AG04450 (cell line): ENCODE measurements around the gene TTC17. TPM values are rescaled to one million over a fixed set of nuclear protein-coding genes. Genes with fewer than 3 reads are reported as not detected.

Source experiments
- CTCF ChIA-PET: fragments of 300-600, 350-600 bp; formaldehyde crosslinking; extraction: SDS; loops from one replicate; lab custom pipeline; 2022; ENCODE audit warnings: antibody characterized with exemption, inconsistent platforms; lab: Charles Lee
- POLR2A ChIA-PET: fragments of 350-600 bp; formaldehyde crosslinking; extraction: SDS; loops from one replicate; lab custom pipeline; 2021; ENCODE audit warnings: antibody characterized with exemption, inconsistent platforms; lab: Yijun Ruan, JAX
- DNase-seq: peaks from one replicate; pipeline ENCODE4 v3.0.0-alpha.2; 2011; ENCODE audit warnings: low read depth, low spot score
- H3K27ac ChIP-seq: one replicate; pipeline ENCODE4 v1.5.1; 2012; ENCODE audit warnings: low read depth, low read length, control low read depth
- H3K27me3 ChIP-seq: one replicate; pipeline ENCODE4 v1.6.0; 2012; ENCODE audit warnings: low read length; ENCODE audit not compliant: control insufficient read depth, insufficient read depth
- H3K4me3 ChIP-seq: 2 replicates; pipeline ENCODE4 v1.5.1; 2011; ENCODE audit warnings: mild to moderate bottlenecking, low read depth, low read length, control low read depth
- H3K9me3 ChIP-seq: 2 replicates; pipeline ENCODE4 v1.5.1; 2012; ENCODE audit warnings: low read length; ENCODE audit not compliant: control insufficient read depth, insufficient read depth
- polyA plus RNA-seq: library from polyadenylated mRNA; depleted of rRNA; stranded (reverse); fragments of >200 nt; gene quantifications from 2 replicates; pipeline ENCODE4 v1.2.3, GENCODE V29; 2011
- TF ChIP-seq, protein P1 (sequence below): IDR thresholded peaks from 2 replicates; pipeline ENCODE4 v1.5.1; 2011; ENCODE audit warnings: low read depth, low read length, control low read depth, inconsistent platforms

Gene TTC17
- polyA plus RNA-seq, 1 experiment: 111 TPM

DNA sequence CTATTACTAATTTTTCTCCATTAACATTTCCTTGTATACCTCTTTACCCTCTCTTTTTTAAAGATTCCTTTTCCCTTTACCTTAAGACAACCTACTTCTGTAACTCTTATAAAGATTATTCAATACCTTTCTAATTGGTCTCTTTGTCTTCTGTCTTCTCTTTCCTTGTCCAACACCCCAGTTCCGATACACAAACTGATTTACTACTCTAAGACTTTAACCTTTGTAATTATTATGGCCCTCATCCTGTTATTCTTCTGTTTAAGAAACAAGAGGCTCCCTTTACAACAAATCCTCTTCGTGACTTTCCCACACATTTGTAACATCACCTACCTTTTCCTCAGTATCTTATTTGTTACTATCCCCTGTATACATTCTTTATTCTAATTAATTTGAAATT lies 81.8 kb downstream of the TTC17 start:
- DNase-seq: no peak
- Histone ChIP-seq H3K4me3 (no peak overlapping the region), H3K27ac (no peak overlapping the region), H3K9me3 (no peaks in the 10 kb centered on the region), H3K27me3 (no peaks in the 10 kb centered on the region)
- CTCF ChIA-PET: interaction anchor here (0.7 kb wide), 1 partner anchor 19 kb away, joined by 3 read pairs; no protein-coding TSS in a partner anchor
- POLR2A ChIA-PET: interaction anchor here (0.7 kb wide), 1 partner anchor 21 kb away, joined by 4 read pairs; no protein-coding TSS in a partner anchor
- TF ChIP-seq, protein P1, sequence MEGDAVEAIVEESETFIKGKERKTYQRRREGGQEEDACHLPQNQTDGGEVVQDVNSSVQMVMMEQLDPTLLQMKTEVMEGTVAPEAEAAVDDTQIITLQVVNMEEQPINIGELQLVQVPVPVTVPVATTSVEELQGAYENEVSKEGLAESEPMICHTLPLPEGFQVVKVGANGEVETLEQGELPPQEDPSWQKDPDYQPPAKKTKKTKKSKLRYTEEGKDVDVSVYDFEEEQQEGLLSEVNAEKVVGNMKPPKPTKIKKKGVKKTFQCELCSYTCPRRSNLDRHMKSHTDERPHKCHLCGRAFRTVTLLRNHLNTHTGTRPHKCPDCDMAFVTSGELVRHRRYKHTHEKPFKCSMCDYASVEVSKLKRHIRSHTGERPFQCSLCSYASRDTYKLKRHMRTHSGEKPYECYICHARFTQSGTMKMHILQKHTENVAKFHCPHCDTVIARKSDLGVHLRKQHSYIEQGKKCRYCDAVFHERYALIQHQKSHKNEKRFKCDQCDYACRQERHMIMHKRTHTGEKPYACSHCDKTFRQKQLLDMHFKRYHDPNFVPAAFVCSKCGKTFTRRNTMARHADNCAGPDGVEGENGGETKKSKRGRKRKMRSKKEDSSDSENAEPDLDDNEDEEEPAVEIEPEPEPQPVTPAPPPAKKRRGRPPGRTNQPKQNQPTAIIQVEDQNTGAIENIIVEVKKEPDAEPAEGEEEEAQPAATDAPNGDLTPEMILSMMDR: no peak

DNA sequence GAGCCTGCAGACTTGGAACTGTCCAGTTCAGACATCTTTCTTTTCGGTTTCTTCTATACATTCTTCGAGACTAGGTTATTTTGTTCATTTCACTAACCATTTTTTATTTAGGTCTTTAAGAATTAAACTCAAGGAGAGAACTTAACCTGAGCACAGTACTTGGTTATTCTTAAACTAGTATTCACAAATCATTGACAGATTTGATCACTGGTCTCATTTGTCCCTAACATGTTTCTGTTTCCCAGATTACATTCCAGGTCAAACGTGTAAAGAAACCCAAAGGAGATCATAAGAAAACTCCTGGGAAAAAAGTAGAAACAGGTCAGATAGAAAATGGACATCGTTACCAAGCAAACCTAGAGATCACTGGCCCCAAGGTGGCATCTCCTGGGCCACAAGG lies 85.1 kb downstream of the TTC17 start:
- no peak overlapping the region for H3K27ac ChIP-seq
- no peaks in the 10 kb centered on the region for H3K27me3 ChIP-seq
- CTCF ChIA-PET: no interaction called here
- no peaks in the 10 kb centered on the region for H3K9me3 ChIP-seq
- TF ChIP-seq, protein P1: no peak
- no peak for DNase-seq
- H3K4me3 ChIP-seq: no peak overlapping the region
- POLR2A ChIA-PET: no interaction called here

DNA sequence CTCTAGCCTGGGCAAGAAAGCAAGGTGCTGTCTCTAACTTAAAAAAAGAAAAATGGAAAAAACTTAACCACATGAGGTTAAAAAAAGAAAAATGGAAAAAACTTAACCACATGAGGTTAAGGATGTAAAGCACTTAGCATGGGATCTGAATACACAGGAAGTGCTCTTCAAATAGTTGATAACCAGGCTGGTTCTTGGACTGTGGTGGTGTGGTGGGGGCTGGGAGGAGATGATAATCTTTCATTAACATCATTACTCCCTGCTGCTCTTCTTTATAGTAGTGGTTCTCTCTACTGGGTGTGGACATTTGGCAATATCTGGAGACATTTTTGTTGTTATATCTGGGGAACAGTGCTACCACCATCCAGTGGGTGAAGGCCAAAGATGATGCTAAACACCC lies 88.4 kb downstream of the TTC17 start:
- TF ChIP-seq, protein P1: no peak
- CTCF ChIA-PET: no interaction called here

DNA sequence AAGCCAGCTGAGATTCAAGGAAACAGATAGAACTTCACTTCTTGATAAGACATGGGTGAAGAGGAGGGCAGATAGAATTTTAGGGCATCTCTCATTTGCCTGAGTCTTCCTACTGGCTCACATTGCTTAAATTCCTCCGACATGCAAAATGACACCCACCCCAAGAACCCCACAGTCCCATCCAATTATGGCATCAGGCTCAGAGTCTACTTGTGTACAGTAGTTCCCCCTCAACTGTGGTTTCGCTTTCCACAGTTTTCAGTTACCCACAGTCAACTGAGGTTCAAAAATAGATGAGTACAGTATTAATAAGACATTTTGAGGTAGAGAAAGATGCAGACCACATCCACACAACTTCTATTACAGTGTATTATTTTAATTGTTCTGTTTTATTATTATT lies 99.8 kb downstream of the TTC17 start:
- POLR2A ChIA-PET: no interaction called here
- no peaks in the 10 kb centered on the region for H3K9me3 ChIP-seq
- TF ChIP-seq, protein P1: no peak
- H3K27ac ChIP-seq: no peak overlapping the region
- H3K4me3 ChIP-seq: no peak overlapping the region
- no peaks in the 10 kb centered on the region for H3K27me3 ChIP-seq
- CTCF ChIA-PET: interaction anchor here (0.8 kb wide), 1 partner anchor 393 kb away, joined by 3 read pairs; no protein-coding TSS in a partner anchor
- no peak for DNase-seq

More for the DNA sequence above, 88.4 kb downstream of the TTC17 start:
- DNase-seq: no peak
- POLR2A ChIA-PET: no interaction called here
- Histone ChIP-seq H3K27me3 (no peaks in the 10 kb centered on the region), H3K9me3 (no peaks in the 10 kb centered on the region), H3K27ac (no peak overlapping the region), H3K4me3 (no peak overlapping the region)

DNA sequence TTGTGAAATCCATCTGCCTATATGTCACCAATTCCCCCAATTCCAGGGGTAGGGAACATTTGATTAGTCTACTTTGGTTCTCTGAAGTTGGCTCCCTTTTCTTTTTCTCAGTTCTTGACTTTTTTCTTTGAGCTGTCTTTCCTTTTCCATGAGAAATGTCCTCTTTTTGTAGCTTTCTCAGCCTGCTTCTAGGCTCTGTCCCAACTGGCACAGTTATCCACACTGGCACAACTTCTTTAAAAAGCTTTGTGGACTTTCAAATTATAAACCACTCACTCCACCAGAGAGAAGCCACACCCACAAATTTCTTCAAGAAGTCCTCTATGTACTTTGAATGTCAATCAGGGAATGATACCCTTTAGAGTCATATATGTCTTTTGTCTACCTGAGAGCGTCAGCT lies 100.5 kb downstream of the TTC17 start:
- TF ChIP-seq, protein P1: no peak
- Histone ChIP-seq H3K4me3 (no peak overlapping the region), H3K27ac (no peak overlapping the region), H3K9me3 (no peaks in the 10 kb centered on the region), H3K27me3 (no peaks in the 10 kb centered on the region)
- ChIA-PET CTCF (interaction anchor here (0.6 to 1.2 kb wide), 3 partner anchors 19 to 148 kb away, joined by 3 to 4 read pairs (median 3); partner anchors contain the start of gene API5), POLR2A (no interaction called here)
- DNase-seq: no peak
